ENCODE results near the gene MGRN1. TPM values are rescaled to one million over a fixed set of nuclear protein-coding genes. Genes with fewer than 3 reads are reported as not detected.

The MGRN1 gene
- total RNA-seq, 1 donor = 34.3 TPM

DNA sequence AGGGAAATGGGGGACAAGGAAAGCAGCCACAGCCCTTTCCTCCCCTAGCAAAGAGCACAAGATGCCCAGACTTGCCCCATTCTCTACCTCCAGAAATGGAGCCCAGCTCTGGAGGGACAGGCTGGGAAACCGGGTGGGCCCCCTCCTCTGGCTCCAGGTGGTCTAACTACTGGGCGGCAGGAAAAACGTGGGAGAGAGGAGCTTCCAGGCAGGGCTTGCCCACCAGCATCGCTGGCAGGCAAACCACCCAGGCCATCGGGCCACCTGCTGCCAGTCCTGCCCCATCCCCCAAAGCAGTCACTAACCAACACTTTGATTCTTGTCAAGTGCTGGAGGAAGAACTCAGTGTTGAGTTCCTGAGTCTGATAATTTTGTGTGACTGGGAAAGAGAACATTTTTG, 93.8 kb downstream of the MGRN1 start:
- no peak overlapping the region for H3K4me3 ChIP-seq (ENCODE audit: low read depth, low read length)
- DNase-seq (ENCODE audit: low read depth) = no peak
- TF ChIP-seq, protein P1, sequence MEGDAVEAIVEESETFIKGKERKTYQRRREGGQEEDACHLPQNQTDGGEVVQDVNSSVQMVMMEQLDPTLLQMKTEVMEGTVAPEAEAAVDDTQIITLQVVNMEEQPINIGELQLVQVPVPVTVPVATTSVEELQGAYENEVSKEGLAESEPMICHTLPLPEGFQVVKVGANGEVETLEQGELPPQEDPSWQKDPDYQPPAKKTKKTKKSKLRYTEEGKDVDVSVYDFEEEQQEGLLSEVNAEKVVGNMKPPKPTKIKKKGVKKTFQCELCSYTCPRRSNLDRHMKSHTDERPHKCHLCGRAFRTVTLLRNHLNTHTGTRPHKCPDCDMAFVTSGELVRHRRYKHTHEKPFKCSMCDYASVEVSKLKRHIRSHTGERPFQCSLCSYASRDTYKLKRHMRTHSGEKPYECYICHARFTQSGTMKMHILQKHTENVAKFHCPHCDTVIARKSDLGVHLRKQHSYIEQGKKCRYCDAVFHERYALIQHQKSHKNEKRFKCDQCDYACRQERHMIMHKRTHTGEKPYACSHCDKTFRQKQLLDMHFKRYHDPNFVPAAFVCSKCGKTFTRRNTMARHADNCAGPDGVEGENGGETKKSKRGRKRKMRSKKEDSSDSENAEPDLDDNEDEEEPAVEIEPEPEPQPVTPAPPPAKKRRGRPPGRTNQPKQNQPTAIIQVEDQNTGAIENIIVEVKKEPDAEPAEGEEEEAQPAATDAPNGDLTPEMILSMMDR (IDR thresholded peaks at IDR 0.05; ENCODE audit: insufficient read depth, low read length) = no peak

DNA sequence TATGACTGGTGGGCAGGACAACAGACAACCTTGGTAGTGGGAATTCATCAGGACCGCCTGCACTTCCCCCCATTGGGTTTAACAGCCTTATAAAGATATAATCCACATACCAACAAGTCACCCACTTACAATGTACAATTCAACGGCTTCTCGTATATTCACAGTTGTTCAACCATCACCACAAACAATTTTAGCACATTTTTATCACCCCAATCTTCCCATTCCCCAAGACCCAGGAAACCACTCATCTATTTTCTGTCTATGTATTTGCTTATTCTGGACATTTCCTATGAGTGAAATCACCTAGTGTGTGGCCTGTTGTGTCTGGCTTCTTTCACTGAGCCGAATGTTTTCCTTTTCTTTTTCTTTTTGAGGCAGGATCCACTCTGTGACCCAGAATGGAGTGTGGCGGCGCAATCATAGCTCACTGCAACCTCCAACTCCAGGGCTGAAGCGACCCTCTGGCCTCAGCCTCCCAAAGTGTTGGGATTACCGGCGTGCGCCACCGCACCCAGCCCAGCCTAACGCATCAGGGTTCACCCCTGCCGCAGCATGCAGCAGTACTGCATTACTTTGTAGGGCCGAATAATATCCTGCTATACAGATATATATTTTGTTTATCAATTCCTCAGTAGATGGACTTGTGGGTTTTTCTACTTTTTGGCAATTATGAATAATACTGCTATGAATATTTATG, 98.6 kb downstream of the MGRN1 start:
- no peak overlapping the region for H3K4me3 ChIP-seq (ENCODE audit: low read depth, low read length)
- TF ChIP-seq, protein P1 (IDR thresholded peaks at IDR 0.05; ENCODE audit: insufficient read depth, low read length) = no peak
- no peak for DNase-seq (ENCODE audit: low read depth)

- no peak for DNase-seq (ENCODE audit: low read depth)
- TF ChIP-seq, protein P1 (IDR thresholded peaks at IDR 0.05; ENCODE audit: insufficient read depth, low read length) = no peak
- no peak overlapping the region for H3K4me3 ChIP-seq (ENCODE audit: low read depth, low read length)
Observed at GRCh38 chr16:4724661-4725270, 100.1 kb downstream of the MGRN1 start.

GRCh38 chr16:4726616-4727015, 102.0 kb downstream of the MGRN1 start:
- TF ChIP-seq, protein P1 (IDR thresholded peaks at IDR 0.05; ENCODE audit: insufficient read depth, low read length) = no peak
- H3K4me3 ChIP-seq (ENCODE audit: low read depth, low read length) = no peak overlapping the region
- no peak for DNase-seq (ENCODE audit: low read depth)

GRCh38 chr16:4728676-4729075, 104.0 kb downstream of the MGRN1 start:
- no peak overlapping the region for H3K4me3 ChIP-seq (ENCODE audit: low read depth, low read length)
- TF ChIP-seq, protein P1 (IDR thresholded peaks at IDR 0.05; ENCODE audit: insufficient read depth, low read length) = no peak
- DNase-seq (ENCODE audit: low read depth) = no peak

DNA sequence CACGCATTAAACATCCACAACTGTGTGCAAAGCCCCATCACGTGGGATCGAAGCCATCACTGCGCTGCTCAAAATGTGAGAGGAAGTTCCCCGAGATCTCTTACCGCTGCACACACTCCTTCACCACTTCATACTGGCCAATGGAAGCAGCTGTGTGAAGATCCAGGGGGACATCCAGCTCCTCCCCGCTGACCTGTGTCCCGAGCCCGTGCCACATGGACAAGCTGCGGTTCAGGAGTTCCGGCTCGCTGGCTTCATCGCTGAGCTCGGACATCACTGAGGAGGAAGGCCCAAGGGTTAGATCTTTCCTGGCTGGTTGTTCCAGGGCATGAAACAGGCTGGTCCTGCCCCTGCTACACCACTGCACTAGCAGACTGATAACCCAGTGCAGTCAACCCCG, 105.2 kb downstream of the MGRN1 start:
- TF ChIP-seq, protein P1 (IDR thresholded peaks at IDR 0.05; ENCODE audit: insufficient read depth, low read length) = no peak
- DNase-seq (ENCODE audit: low read depth) = no peak
- H3K4me3 ChIP-seq (ENCODE audit: low read depth, low read length) = no peak overlapping the region

All from fibroblast of the aortic adventitia (primary cell).